WERI-Rb-1 (cell line): ENCODE results near the gene TRMT61B.

Source experiments
- DNase-seq: peaks from one replicate; pipeline ENCODE4 v3.0.0-alpha.2; 2020
- H3K27ac ChIP-seq: fragments of 250-450 bp; sonication (Bioruptor Pico); 2 replicates; pipeline ENCODE4 v1.5.1; 2020; ENCODE audit warnings: mild to moderate bottlenecking, moderate library complexity
- H3K27me3 ChIP-seq: fragments of 250-450 bp; sonication (Bioruptor Pico); 2 replicates; pipeline ENCODE4 v1.5.1; 2021; ENCODE audit warnings: mild to moderate bottlenecking, low read depth, moderate library complexity; ENCODE audit not compliant: insufficient read depth, severe bottlenecking
- H3K36me3 ChIP-seq: fragments of 250-450 bp; sonication (Bioruptor Pico); 2 replicates; pipeline ENCODE4 v1.5.1; 2020; ENCODE audit warnings: mild to moderate bottlenecking, moderate library complexity
- H3K4me3 ChIP-seq: 2 replicates; pipeline ENCODE4 v1.5.1; 2011; ENCODE audit warnings: low read depth, mild to moderate bottlenecking, control low read depth, low read length
- H3K9me3 ChIP-seq: fragments of 250-450 bp; sonication (Bioruptor Pico); 2 replicates; pipeline ENCODE4 v1.5.1; 2021; ENCODE audit warnings: mild to moderate bottlenecking, moderate library complexity; ENCODE audit not compliant: severe bottlenecking
- CTCF ChIP-seq: IDR thresholded peaks from 2 replicates; pipeline ENCODE4 v1.5.1; 2011; ENCODE audit warnings: low read depth, mild to moderate bottlenecking, control low read depth, inconsistent platforms, low read length

The TRMT61B gene

GRCh38 chr2:28906376-28906775 lies 36.3 kb upstream of the TRMT61B start:
- no peaks in the 10 kb centered on the region for H3K27me3 ChIP-seq
- no peak for DNase-seq
- no peak for TF ChIP-seq CTCF
- peaks cover 84% of the 10 kb centered on the region for H3K36me3 ChIP-seq
- H3K27ac ChIP-seq, result no peak overlapping the region
- H3K9me3 ChIP-seq, result no peaks in the 10 kb centered on the region
- no peak overlapping the region for H3K4me3 ChIP-seq

DNA sequence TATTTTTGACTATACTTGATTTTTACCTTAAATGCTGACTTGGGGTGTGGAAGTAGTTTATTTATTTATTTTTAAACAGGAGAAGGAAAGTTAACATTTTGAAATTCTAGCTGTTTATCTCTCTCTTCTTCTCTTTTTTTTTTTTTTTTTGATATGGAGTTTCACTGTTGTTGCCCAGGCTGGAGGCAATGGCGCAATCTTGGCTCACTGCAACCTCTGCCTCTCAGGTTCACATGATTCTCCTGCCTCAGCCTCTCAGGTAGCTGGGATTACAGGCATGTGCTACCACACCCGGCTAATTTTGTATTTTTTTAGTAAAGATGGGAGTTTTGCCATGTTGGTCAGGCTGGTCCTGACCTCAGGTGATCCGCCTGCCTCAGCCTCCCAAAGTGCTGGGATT lies 35.4 kb upstream of the TRMT61B start:
- no peaks in the 10 kb centered on the region for H3K27me3 ChIP-seq
- no peaks in the 10 kb centered on the region for H3K9me3 ChIP-seq
- no peak for DNase-seq
- peaks cover 76% of the 10 kb centered on the region for H3K36me3 ChIP-seq
- H3K4me3 ChIP-seq, result no peak overlapping the region
- no peak overlapping the region for H3K27ac ChIP-seq
- no peak for TF ChIP-seq CTCF

- Histone ChIP-seq H3K4me3 (no peak overlapping the region), H3K27ac (no peak overlapping the region), H3K9me3 (no peaks in the 10 kb centered on the region), H3K36me3 (peaks cover 76% of the 10 kb centered on the region), H3K27me3 (no peaks in the 10 kb centered on the region)
- TF ChIP-seq CTCF, result no peak
- no peak for DNase-seq
Observed at GRCh38 chr2:28904802-28905457, 34.8 kb upstream of the TRMT61B start.

- H3K36me3 ChIP-seq, result peaks cover 72% of the 10 kb centered on the region
- no peak overlapping the region for H3K27ac ChIP-seq
- no peak overlapping the region for H3K4me3 ChIP-seq
- no peaks in the 10 kb centered on the region for H3K27me3 ChIP-seq
- H3K9me3 ChIP-seq, result no peaks in the 10 kb centered on the region
- no peak for DNase-seq
- no peak for TF ChIP-seq CTCF
Observed at GRCh38 chr2:28904295-28904694, 34.2 kb upstream of the TRMT61B start.

- TF ChIP-seq CTCF, result no peak
- H3K27ac ChIP-seq, result no peak overlapping the region
- peaks cover 56% of the 10 kb centered on the region for H3K36me3 ChIP-seq
Observed at GRCh38 chr2:28902584-28902983, 32.5 kb upstream of the TRMT61B start.

GRCh38 chr2:28901841-28902240 lies 31.7 kb upstream of the TRMT61B start:
- Histone ChIP-seq H3K27me3 (no peaks in the 10 kb centered on the region), H3K36me3 (peaks cover 54% of the 10 kb centered on the region), H3K27ac (no peak overlapping the region), H3K9me3 (no peaks in the 10 kb centered on the region), H3K4me3 (no peak overlapping the region)
- no peak for DNase-seq
- TF ChIP-seq CTCF, result no peak

More at GRCh38 chr2:28902584-28902983, 32.5 kb upstream of the TRMT61B start:
- Histone ChIP-seq H3K9me3 (no peaks in the 10 kb centered on the region), H3K4me3 (no peak overlapping the region), H3K27me3 (no peaks in the 10 kb centered on the region)
- DNase-seq, result no peak
